Left lobe of liver (tissue), 2 donors: ENCODE data around the gene SCGB1D1. TPM values are rescaled to one million over a fixed set of nuclear protein-coding genes. Genes with fewer than 3 reads are reported as not detected.

ENCODE experiments used
- ATAC-seq: fragments of 200-7000 bp; cut with Tn5 transposase; one replicate; pipeline ENCODE4 v1.9.1; 2020; ENCODE audit warnings: mild to moderate bottlenecking, moderate library complexity
- DNase-seq: peaks from one replicate; pipeline ENCODE4 v3.0.0-alpha.2; 2020; ENCODE audit warnings: low spot score
- total RNA-seq: library from RNA; stranded (reverse); gene quantifications from one replicate; pipeline ENCODE4 v1.2.1, GENCODE V29; 2021
- donor health status: DM: no; HTN: no; CAD: no; lungs with moderate emphysema.
- donor health status: DM: no; HTN: yes; CAD: no.

SCGB1D1 gene
- total RNA-seq, 1 donor from 2014 or later = not detected

DNA sequence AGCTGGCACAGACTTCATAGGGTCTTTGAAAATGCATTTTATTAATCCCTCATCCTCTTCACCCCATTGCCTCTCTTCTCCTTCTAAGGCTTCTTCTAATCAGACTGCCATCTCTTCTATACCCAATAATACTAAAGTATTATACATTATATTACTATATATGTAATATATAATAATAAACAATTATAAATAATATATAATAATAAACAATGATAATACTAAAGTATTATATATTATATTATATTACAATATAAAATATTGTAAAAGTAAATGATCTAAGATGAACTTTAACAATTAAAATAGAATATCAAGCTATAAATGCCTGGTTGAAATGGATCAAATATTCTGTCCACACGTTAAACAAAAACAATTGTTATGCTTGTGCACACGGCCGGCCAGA, 31.5 kb downstream of the SCGB1D1 start:
- no peak for ATAC-seq
- DNase-seq = no peak

DNA sequence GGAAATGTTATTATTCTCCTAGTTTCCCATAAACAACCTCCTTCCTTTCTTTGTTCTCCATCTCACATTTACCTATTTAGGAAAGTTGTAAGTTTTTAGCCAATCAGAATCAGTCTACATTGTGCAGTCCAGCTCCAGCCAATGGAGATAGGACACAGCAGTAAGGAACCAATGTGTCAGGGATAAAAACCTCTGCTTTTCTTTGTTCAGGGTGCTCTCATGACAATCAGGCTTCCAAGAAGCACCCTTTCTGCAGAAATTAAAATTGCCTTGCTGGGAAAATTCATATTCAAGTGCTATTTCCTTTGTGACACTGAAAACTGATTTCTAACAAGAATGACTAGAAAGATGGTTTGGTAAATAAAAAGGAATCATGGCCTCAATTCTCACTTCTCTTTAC, 33.1 kb downstream of the SCGB1D1 start:
- DNase-seq = no peak
- no peak for ATAC-seq

- no peak for ATAC-seq
Measured at GRCh38 chr11:62233730-62234129, 43.7 kb downstream of the SCGB1D1 start.

DNA sequence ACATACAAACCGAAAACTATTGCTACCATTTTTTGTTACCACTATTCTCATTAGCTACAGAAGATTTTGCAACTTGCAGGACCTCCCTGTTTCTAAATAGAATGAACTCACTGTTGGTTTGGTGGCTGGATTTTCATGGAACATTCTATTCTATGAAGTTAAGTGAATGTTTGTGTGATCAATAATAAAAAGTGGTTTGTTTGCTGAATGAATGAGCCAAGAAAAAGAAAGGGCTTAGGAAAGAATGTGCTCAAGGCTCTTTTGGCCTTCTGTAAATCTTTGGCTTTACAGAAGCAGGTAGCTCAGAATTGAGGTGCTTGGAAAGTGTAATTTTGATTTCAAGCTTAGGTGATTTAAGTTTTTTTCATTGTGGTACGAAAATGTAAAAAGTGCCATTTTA, 46.2 kb downstream of the SCGB1D1 start:
- no peak for ATAC-seq
- no peak for DNase-seq

More at GRCh38 chr11:62233730-62234129, 43.7 kb downstream of the SCGB1D1 start:
- DNase-seq = no peak

- DNase-seq (no peak), ATAC-seq (no peak)
Measured at GRCh38 chr11:62237499-62237898, 47.5 kb downstream of the SCGB1D1 start.

DNA sequence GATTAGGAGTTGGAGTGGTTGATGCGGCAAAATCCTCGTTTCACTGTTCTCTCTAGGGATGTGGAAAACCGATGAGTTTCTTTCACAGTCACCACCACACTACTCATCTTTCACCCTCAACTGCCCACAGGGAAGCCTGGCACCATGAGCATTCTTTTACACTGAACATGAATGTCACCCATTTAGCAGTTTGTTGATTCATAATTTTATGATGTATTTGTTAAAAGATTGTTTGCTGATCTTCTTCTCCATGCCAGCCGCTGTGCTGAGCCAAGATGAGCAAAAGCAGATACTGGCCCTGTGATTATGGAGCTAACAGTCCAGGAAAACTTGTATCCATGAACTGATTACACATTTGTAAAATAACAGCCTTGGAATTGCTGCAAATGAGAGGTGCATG, 48.1 kb downstream of the SCGB1D1 start:
- ATAC-seq (no peak), DNase-seq (no peak)

DNA sequence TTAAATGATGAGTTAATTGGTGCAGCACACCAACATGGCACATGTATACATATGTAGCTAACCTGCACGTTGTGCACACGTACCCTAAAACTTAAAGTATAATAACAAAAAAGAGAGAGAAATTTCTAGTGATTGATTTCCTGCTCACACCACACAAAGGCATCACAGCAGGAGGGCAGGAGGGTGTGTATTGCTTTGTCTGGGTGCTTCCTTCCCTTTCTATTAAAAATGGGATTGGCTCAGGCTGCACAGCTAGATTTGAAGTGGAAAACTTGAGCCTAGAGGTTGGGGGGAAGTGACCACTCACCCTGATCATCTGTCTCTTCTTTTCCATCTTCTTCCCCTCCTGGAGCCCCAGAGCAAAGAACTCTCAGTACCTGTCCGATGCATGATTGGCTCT, 51.1 kb downstream of the SCGB1D1 start:
- DNase-seq (no peak), ATAC-seq (no peak)

- peak; percentile 13 for ATAC-seq
- no peak for DNase-seq
Measured at GRCh38 chr11:62242021-62242420, 52.0 kb downstream of the SCGB1D1 start, which contains the start of gene SCGB1D2. TSS of gene SCGB1D2 (plus strand) at chr11:62242239. CDS start at chr11:62242308, 69 bp downstream.

Other genes with a start within 250 kb of the SCGB1D1 start
- gene BEST1, start 239.9 kb upstream of the SCGB1D1 start, total RNA-seq = 0.63 TPM
- gene FTH1, start 222.6 kb upstream of the SCGB1D1 start, total RNA-seq = 938 TPM
- 7.3 TPM for gene INCENP, start 66.2 kb upstream of the SCGB1D1 start, total RNA-seq
- gene SCGB2A1, start 18.5 kb downstream of the SCGB1D1 start, total RNA-seq = not detected
- gene SCGB1D2, start 52.0 kb downstream of the SCGB1D1 start, total RNA-seq = not detected
- not detected for gene SCGB2A2, start 79.9 kb downstream of the SCGB1D1 start, total RNA-seq
- gene SCGB1D4, start 108.9 kb downstream of the SCGB1D1 start, total RNA-seq = not detected
- gene ASRGL1, start 147.2 kb downstream of the SCGB1D1 start, total RNA-seq = 5.6 TPM
- gene SCGB1A1, start 228.8 kb downstream of the SCGB1D1 start, total RNA-seq = 2.0 TPM